ENCODE data around the gene ZMYND15. TPM values are rescaled to one million over a fixed set of nuclear protein-coding genes. Genes with fewer than 3 reads are reported as not detected.
"Not testable (repeated sequence)": the region's sequence is repeated elsewhere in the genome, so short reads cannot be mapped to it uniquely, and the experiment has no call there.

ZMYND15 gene
- not detected for total RNA-seq

- TF ChIP-seq CTCF (IDR thresholded peaks at IDR 0.05) = no peak
- Histone ChIP-seq H3K27me3 (no peaks in the 10 kb centered on the region), H3K36me3 (no peaks in the 10 kb centered on the region), H3K4me3 (peak within 1 kb of the TSS; percentile 86 to 88), H3K27ac (peak within 1 kb of the TSS; percentile 51 to 56), H3K4me1 (peaks cover 0 to 5% of the 10 kb centered on the region in 2 donors), H3K9me3 (no peaks in the 10 kb centered on the region)
- DNase-seq (ENCODE audit: low spot score in 2 of 2) = peak in 1 of 2 donors; percentile 78
- intact Hi-C loops (cut with DNase I) = no loop called here
Observed at GRCh38 chr17:4739122-4740024, at the start of gene ZMYND15, which contains the start of gene CXCL16. ZMYND15 (plus strand) TSS chr17:4739833; CDS start chr17:4740549, 716 bp downstream. CXCL16 (minus strand) TSS chr17:4739928; CDS start chr17:4739339, 589 bp downstream.

GRCh38 chr17:4689872-4690271 is 49.8 kb upstream of the ZMYND15 start:
- intact Hi-C loops (cut with DNase I); H3K4me3 ChIP-seq; H3K27ac ChIP-seq; H3K4me1 ChIP-seq; H3K9me3 ChIP-seq; DNase-seq (ENCODE audit: low spot score in 2 of 2); H3K27me3 ChIP-seq: not testable (repeated sequence)
- peaks cover 30 to 31% of the 10 kb centered on the region in 2 donors for H3K36me3 ChIP-seq

- no peak for TF ChIP-seq CTCF (IDR thresholded peaks at IDR 0.05)
- Histone ChIP-seq H3K4me3 (no peak overlapping the region), H3K9me3 (no peaks in the 10 kb centered on the region), H3K36me3 (peaks cover 30 to 32% of the 10 kb centered on the region in 2 donors), H3K4me1 (no peaks in the 10 kb centered on the region), H3K27me3 (no peaks in the 10 kb centered on the region), H3K27ac (no peak overlapping the region)
- no peak for DNase-seq (ENCODE audit: low spot score in 2 of 2)
- intact Hi-C loops (cut with DNase I) = no loop called here
Observed at GRCh38 chr17:4690745-4691144, 48.9 kb upstream of the ZMYND15 start.

GRCh38 chr17:4691686-4692085 is 47.9 kb upstream of the ZMYND15 start:
- Histone ChIP-seq H3K27me3 (no peaks in the 10 kb centered on the region), H3K36me3 (peaks cover 32 to 34% of the 10 kb centered on the region in 2 donors), H3K4me3 (no peak overlapping the region), H3K27ac (no peak overlapping the region), H3K4me1 (no peaks in the 10 kb centered on the region), H3K9me3 (no peaks in the 10 kb centered on the region)
- no peak for DNase-seq (ENCODE audit: low spot score in 2 of 2)
- intact Hi-C loops (cut with DNase I) = no loop called here
- TF ChIP-seq CTCF (IDR thresholded peaks at IDR 0.05) = no peak

GRCh38 chr17:4693416-4693815 is 46.2 kb upstream of the ZMYND15 start:
- H3K27ac ChIP-seq = no peak overlapping the region
- intact Hi-C loops (cut with DNase I) = no loop called here
- H3K9me3 ChIP-seq = no peaks in the 10 kb centered on the region
- no peaks in the 10 kb centered on the region for H3K27me3 ChIP-seq
- H3K4me1 ChIP-seq = no peaks in the 10 kb centered on the region
- H3K4me3 ChIP-seq = no peak overlapping the region
- no peak for DNase-seq (ENCODE audit: low spot score in 2 of 2)
- TF ChIP-seq CTCF (IDR thresholded peaks at IDR 0.05) = no peak
- peaks cover 27 to 34% of the 10 kb centered on the region in 2 donors for H3K36me3 ChIP-seq

- Histone ChIP-seq H3K4me3 (no peak overlapping the region), H3K4me1 (no peaks in the 10 kb centered on the region), H3K27ac (no peak overlapping the region), H3K9me3 (no peaks in the 10 kb centered on the region), H3K27me3 (no peaks in the 10 kb centered on the region), H3K36me3 (peaks cover 5 to 10% of the 10 kb centered on the region in 2 donors)
- TF ChIP-seq CTCF (IDR thresholded peaks at IDR 0.05) = no peak
- DNase-seq (ENCODE audit: low spot score in 2 of 2) = no peak
- intact Hi-C loops (cut with DNase I) = no loop called here
Observed at GRCh38 chr17:4696437-4696805, 43.2 kb upstream of the ZMYND15 start.

GRCh38 chr17:4699401-4700056 is 40.1 kb upstream of the ZMYND15 start:
- H3K9me3 ChIP-seq; H3K36me3 ChIP-seq; DNase-seq (ENCODE audit: low spot score in 2 of 2); H3K4me1 ChIP-seq; H3K27ac ChIP-seq; intact Hi-C loops (cut with DNase I); H3K4me3 ChIP-seq; H3K27me3 ChIP-seq: not testable (repeated sequence)
